Subcutaneous abdominal adipose tissue (tissue), 5 donors: Measurements from ENCODE around the gene TRAFD1.

Experiments used
- H3K27ac ChIP-seq: one replicate; pipeline ENCODE4 v1.7.0; 2013; ENCODE audit warnings: low read depth, mild to moderate bottlenecking, inconsistent platforms, low read length, moderate library complexity
- H3K27me3 ChIP-seq, 5 donors: one replicate each; pipeline ENCODE4 v1.7.0; 2013; ENCODE audit warnings: low read length in 5 of 5, inconsistent platforms in 1 of 5; ENCODE audit not compliant: control insufficient read depth in 5 of 5, insufficient read depth in 4 of 5
- H3K36me3 ChIP-seq, 5 donors: one replicate each; pipeline ENCODE4 v1.7.0; 2013; ENCODE audit warnings: low read length in 5 of 5; ENCODE audit not compliant: control insufficient read depth in 5 of 5, insufficient read depth in 5 of 5
- H3K4me1 ChIP-seq, 5 donors: one replicate each; pipeline ENCODE4 v1.7.0; 2013; ENCODE audit warnings: low read length in 5 of 5, mild to moderate bottlenecking in 3 of 5, moderate library complexity in 1 of 5; ENCODE audit not compliant: control insufficient read depth in 5 of 5, insufficient read depth in 5 of 5
- H3K4me3 ChIP-seq, 5 donors: one replicate each; pipeline ENCODE4 v1.7.0; 2013; ENCODE audit warnings: low read length in 5 of 5, low read depth in 1 of 5
- H3K9ac ChIP-seq, 5 donors: one replicate each; pipeline ENCODE4 v1.7.0; 2013; ENCODE audit warnings: low read length in 5 of 5, mild to moderate bottlenecking in 4 of 5, moderate library complexity in 3 of 5
- H3K9me3 ChIP-seq, 5 donors: one replicate each; pipeline ENCODE4 v1.7.0; 2013; ENCODE audit warnings: low read length in 5 of 5; ENCODE audit not compliant: control insufficient read depth in 5 of 5
- donor health status: healthy.
- donor health status: healthy.
- donor health status: healthy.
- donor health status: healthy.
- donor health status: healthy.

TRAFD1 gene

DNA sequence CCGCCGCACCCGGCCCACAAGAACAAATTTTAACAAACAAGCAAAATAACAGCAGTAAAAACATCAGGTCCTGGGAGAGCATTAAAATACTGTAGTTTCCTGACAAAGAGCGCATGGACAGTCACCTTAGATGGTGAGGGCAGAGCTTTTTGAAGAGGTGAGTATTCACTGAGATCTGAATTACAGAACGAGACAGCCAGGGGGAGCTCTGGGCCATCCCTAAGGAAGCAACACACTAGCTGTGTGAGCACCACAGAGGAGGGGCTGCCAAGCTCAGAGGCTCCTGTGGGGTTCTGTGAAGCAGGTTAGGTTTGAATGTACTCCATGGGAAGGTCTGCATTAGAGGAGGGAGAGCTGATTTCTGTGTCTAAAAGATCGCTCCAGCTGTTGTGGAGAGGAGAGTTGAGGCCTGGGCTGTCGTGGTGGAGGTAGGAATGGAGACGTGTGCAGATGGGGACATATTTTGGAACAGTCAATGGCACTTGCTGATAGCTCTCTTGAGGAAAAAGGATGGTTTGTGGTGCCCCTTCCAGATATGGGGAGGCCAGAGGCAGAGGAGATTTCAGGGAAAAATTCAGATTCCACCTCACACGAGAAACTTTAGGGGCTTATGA lies 72.9 kb downstream of the TRAFD1 start:
- H3K4me1 ChIP-seq, result no peaks in the 10 kb centered on the region
- no peaks in the 10 kb centered on the region for H3K27me3 ChIP-seq
- H3K27ac ChIP-seq, result no peak overlapping the region
- no peak overlapping the region for H3K9ac ChIP-seq
- no peak overlapping the region for H3K4me3 ChIP-seq
- peaks cover 19 to 77% (median 62%) of the 10 kb centered on the region in 5 donors for H3K36me3 ChIP-seq
- no peaks in the 10 kb centered on the region for H3K9me3 ChIP-seq

DNA sequence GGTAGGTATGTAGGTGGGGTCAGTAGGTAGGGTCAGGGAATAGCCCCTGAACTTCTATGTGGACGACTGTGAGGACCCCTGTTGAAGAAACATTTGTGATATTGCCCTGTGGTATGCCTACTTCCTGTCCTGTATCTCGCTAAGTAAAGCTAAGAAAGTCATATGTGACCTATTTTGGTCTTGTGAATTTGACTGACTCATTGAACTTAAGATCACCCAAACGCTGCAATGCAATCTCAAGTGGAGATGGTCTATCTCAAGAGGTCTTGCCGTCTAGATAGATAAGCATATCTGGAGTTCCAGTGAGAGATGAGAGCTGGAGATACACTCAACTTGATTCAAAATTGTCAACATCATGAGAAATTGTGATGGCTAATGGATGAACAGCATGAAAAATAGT lies 73.8 kb downstream of the TRAFD1 start:
- Histone ChIP-seq H3K4me1 (no peaks in the 10 kb centered on the region), H3K27me3 (no peaks in the 10 kb centered on the region), H3K4me3 (no peak overlapping the region), H3K36me3 (peaks cover 18 to 76% (median 62%) of the 10 kb centered on the region in 5 donors), H3K9ac (no peak overlapping the region), H3K9me3 (no peaks in the 10 kb centered on the region), H3K27ac (no peak overlapping the region)
